HG03575 (cell line): ENCODE data around the gene LAMA1.

Experiments
- ATAC-seq: cut with Tn5 transposase; IDR thresholded peaks from one replicate; pipeline ENCODE4 v1.9.1; 2021; ENCODE audit not compliant: unreplicated experiment, insufficient number of reproducible peaks, low FRiP score; ENCODE audit errors: extremely low read depth

The LAMA1 gene

DNA sequence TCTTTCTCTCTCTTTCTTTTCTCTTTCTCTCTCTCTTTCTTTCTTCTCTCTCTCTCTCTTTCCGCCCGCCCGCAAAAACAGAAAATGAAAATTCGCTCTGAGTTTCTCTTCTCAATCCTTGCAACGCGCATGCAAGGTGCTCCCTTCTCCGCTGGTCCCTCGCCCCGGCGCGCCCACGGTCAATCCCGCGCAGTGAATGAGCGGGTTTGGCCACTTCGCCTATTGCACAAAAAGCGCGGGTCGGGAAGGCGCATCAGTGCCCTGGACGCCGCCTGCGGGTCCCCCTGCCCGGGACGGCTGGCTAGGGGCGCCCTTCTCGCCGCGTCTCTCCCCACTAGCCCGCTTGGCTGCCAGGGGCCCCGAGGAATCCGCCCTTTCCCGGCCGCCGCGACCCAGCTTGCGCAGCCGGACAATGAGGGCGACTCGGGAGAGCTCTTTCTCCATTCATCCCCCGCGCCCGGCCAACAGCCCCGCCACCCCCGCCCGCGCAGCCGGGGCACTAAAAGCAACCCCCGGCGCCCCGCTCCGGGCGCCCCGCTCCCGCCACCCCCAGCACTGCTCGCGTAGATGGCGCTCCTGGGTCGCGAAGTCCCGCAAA lies 706 bp downstream of the LAMA1 start:
- no peak for ATAC-seq

DNA sequence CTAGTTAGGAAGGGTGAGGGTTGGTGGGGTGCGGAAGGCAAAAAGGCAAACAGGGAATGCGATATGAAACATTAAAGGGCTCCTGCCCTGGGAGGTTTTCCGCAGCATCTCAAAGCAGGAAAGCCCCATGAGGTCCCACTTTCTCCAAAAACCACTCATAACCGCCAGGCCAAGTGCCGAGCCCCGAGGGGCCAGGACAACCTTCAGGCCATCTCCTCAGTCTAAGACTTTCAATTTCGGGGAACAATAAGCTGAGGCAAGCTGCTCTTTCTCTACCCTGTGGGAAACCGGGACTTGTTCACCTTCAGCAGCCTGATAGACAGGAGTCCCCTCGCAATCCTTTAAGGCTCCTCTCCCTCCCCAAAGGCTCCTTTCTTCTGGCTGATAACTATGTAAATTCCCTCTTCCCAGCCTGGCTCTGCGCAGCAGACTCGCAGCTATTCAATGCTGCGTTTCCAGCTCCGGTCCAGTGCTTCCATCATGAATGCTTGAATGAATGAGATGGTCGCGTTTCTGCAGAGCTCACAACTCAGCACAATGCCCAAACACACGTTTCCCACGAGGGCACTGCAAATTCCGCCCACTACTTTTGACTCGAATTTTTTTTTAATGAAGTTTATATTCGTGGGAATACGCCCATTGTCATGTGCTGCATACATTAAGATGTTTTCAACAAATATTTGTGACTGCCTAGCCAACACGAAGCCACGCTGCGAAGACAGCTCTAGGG lies 1.4 kb downstream of the LAMA1 start:
- ATAC-seq: no peak

DNA sequence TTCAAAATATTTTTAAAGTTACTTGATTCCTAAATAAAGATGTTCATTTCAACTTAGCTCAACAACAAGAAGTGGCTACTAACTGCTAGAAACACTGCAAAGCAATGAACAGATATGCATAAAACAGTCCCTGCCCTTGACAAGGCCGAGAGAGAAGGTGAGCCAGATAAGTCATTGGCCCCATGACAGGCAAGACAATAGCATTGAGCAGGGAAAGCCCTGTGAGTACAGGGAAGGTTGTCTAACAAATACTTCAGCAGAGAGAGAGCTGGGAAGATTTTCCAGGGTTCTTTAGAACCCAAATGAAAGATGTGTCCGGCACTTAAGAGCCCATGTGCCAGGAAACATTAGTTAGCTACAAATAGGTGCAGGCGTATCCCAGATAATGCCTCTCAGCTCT lies 4.7 kb downstream of the LAMA1 start:
- no peak for ATAC-seq

DNA sequence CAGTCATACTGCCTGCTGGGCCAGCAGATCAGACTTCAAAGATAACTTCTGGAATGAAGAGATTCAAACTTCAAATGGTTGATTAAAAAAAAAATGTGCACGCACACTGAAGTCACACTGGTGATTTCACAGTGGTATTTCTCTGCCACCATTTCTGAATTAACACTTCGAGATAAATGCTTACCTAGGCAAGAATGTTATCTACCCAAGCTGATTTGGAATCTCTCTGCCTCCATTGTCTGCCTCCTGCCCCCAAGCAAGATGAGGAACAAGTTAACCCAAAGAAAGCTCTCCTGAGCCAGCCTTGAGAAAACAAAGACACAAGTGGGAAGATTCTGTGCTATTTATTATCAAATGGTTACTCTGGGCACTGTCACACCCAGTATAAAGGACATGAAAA lies 6.5 kb downstream of the LAMA1 start:
- ATAC-seq: no peak

DNA sequence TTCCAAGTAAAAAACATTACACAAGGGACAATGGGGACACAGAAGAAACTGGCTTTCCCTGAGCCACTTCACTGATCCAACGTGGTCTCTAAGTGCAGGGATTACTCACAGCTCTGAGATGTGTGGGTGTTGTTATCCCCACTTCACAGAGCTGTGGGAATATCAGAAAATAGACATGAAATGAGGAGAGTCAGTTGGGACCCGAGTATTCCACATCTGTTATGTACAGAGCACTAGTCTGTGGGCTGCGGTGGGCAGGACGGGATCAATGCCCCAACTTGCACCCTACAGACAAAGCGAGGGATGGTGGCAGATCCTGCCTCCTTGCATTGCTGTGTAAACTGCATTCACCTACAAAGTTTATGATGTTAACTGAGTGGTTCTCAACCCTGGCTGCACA lies 11.7 kb downstream of the LAMA1 start:
- ATAC-seq: no peak

DNA sequence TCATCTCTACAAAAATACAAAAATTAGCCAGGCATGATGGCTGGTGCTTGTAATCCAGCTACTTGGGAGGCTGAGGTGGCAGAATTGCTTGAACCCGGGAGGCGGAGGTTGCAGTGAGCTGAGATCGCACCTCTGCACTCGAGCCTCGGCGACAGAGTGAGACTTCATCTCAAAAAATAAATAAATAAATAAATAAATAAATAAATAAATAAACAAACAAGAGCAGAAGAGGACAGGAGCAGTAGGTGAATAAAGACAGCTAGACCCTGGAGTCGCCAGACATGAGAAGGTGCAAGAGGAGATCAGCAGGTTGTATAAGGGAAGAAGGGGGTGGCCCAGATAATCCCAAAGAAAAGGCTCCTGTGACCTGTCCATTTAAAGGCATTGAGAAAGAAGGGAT lies 12.3 kb downstream of the LAMA1 start:
- no peak for ATAC-seq

DNA sequence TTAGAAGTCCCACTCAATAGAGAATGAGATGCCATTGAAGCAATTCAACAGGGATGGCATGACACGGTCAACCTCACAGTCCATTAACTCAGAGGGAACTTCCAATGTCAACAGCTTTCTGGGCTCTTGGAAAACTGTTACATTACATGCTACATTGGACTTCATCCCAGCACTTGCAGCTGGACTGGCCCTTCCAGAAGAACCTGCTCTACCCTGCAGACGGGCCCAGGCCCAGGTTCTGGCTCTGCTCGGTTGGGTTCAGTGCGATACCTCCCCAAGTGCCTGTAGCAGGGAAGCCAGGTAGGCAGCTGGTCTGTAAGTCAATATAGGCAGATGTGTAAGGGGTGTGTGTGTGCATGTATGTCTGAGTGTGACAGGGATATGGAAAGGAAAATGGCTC lies 12.9 kb downstream of the LAMA1 start:
- ATAC-seq: no peak

DNA sequence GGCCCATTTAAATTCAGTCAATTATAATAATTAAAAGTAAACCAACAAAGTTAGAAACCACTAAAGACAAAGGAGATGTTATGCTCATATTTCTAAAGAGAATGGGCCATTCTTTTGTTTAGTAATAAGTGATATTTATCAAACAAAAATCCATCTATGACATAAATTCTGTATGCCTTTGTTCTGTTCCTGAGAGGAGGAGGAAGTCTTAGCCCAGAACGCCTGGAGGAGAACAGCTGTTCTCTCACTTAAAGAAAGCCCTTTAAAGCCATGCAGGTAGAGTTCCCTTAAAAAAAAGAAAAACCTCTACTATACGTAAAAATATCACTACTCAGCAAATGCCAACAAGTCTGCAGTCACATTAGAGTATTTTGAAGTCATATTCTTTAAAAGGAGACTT lies 15.5 kb downstream of the LAMA1 start:
- no peak for ATAC-seq

DNA sequence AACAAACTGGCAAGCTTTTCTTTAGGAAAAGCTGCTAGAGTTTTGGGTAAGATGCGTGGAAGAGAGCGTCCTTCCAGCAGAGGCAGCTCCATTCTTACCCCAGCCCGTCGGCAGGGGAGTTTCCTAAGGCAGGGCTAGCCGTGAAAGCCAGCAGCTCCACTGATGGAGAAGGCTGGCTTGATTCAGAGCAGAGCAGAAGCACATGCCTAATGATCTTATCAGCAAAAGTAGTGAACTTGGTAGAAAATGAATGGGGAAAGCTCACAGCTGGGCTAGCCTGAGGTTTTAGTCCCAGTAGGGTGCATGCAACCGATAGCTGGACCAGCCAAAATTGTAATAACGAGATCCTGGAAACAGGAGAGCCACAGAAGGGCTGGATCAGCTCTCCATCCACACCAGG lies 20.8 kb downstream of the LAMA1 start:
- no peak for ATAC-seq

DNA sequence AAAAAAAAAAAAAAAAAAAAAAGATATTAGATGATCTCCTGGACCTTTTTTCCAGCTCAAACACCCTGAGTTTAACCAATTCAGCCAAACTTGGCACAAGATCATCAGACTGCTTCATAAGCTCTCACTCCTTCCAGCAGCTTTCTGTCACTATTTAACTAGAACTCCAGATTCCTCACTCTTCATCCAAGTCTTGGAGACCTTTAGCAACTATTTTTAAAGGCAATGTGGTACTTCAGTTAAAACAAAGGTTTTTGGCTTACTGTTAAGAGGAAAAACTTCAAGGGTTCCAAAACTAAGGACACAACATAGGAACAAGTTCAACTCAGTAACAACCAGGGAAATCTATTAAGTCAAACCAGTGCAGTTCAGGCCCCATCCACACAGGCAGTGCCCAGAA lies 23.2 kb downstream of the LAMA1 start:
- no peak for ATAC-seq

DNA sequence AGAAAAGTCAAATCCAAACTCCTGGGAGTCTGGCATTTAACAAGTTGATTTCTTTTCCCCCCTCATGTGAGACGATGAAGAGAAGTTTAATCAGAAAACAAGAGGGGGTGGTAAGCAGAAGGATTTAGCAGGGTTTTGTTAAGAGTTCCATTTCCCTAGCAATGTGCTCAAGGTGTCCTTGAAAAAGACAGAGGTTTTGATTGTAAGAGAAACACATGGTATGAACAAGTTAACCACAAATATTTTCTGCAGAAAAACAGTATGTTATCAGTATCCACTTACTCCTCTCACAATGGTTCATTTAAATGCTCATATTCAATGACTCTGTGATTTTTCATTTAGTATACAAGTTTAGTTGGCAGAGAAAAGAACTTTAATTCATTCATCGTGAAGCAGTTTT lies 26.8 kb downstream of the LAMA1 start:
- ATAC-seq: no peak

DNA sequence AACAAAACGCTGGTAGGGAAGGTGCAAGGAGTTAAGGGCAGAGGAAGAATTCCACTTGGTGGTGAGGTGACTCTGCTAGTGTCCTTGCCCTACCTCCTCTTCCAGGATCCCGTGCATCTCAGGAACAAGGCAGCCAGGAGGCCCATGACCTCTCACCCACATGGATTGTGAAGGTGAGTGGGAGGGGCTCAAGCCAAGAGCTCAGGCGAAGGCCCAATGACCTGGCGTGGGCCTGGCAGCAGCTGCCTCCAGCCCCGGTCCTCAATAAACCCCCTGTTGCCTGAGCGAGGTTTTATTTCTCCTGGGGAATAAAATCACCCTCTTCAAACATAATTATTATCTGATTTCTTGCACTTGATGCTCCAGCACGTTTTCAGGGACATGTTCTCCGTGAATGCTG lies 28.2 kb downstream of the LAMA1 start:
- no peak for ATAC-seq

DNA sequence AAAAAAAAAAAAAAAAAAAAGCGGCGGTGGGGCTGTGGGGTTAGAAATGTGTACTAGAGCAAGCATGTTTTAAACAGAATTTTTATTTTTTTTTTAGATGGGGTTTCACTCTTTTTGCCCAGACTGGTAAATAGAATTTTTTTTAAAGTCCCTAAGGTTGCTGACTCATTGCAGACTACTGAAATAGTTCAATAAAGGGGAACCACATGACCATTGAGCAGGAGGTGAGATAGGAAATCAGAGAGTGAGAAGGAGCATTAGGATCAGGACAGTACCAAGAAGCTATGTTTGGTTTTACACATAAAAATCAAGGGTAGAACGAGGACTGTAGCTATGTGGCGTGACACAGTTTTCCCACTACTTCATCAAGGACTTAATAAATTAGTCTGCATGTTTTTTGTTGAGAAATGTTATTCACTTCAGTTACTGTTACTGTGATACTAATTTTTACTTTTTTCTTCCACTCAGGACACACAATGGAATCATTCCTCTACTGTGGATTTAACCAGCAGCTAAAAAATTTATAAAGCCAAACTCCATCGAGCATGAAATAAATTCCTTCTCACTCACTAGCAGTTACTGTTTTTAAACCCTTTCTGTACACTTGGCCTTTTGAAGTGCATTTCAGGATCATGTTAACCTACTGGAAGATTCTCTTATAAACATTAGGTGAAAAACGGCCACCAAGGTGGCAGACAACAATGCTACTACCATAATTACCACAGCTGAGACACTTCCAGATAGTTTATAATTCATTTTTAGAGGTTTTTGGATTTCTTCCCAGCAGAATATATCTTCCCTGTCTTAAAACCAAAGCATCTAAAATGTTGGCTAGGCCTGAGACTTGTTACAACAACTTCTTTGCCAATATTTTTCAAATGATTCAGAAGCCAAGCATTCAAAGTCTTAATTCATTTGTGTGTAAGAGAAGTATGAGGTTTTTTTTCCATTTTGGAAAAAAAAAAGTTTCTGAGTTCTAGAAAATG lies 33.2 kb downstream of the LAMA1 start:
- no peak for ATAC-seq

DNA sequence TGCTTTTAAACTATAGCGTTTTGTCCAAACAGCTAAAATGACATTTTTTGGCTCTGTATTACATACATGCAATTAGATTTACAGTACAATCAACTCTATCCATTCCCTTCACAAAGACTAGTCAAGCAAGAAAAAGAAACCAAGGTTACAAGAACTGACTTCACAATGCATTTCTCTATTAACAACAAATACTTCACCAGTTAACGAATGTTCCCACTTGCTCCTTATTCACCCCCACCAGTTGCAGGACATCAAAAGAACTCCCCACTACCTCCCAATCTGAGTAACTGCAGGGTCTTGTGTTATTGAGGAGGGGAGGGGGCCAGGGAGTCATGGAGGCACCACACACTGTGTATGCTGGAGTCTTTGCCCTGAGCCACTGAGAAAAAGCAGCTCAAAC lies 34.9 kb downstream of the LAMA1 start:
- ATAC-seq: no peak

DNA sequence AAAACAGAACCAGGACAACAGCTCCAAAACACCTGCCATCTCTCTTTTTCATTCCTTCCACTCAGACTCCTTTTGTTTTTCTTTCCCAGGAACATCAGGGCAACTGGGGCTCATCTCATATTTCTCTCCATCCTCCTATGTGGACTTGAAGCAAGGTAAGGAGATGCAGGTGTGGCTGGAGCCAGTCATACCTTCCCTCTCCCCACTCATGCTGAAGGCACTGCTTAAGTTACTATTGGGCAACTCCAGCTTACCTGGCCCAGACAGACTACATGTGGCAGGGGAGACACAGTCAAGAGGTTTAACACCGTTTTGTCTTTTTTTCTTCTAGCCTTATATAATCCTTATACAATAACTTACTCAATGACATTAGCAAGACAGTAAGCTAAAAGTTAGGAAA lies 38.4 kb downstream of the LAMA1 start:
- ATAC-seq: no peak

DNA sequence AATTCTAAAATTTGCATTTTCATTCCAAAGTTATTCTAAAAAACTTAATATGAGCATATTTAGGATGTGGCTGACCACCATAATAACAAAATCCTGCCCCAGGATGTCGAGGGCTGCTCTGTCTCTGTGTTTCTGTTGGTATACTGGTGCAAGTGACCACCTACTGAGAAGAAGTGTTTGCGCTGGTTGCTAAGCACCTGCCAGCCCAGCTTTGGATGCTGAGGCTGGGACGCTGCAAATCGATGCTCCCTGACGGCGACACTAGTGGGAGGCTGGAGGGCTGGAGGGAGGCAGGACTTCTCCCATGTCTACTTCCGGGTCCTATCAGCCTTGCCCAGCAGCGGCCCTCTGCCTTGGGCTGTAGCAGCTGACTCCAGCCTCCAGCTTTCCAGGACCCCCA lies 45.0 kb downstream of the LAMA1 start:
- no peak for ATAC-seq

DNA sequence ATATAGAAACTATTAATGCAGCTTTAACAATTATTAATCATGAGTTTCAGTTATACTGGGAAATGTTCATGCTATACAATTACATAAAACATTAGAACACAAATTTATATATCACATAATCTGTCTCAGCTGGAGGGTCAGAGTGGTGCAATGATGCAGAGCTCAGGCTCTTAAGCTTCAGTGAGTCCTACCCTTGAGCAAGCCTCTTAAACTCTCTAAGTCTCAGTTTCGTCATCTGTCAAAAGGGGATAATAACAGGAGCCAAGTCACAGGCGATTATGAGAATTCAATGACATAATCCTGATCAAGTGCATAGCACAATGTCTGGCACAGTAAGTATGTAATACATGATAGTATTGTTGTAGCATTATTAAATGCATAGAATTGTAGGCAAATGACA lies 46.0 kb downstream of the LAMA1 start:
- ATAC-seq: no peak

DNA sequence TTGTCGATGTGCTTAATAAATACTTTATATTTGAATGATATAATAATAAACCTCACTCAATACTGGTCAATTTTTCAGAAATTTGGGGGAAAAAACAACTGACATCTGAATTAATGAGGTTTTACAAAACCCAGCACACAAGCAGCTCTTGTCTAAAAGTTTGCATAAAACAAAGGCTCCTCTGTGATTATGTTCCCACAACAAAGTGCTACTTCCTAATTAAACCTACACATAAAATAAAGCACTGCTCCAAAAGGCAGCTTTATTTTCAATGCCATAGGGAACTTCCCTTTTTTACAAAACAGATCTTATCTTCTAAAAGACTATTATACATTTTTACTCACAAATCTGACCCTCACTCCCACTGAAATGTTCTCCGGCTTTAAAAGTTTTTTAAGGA lies 47.1 kb downstream of the LAMA1 start:
- no peak for ATAC-seq

DNA sequence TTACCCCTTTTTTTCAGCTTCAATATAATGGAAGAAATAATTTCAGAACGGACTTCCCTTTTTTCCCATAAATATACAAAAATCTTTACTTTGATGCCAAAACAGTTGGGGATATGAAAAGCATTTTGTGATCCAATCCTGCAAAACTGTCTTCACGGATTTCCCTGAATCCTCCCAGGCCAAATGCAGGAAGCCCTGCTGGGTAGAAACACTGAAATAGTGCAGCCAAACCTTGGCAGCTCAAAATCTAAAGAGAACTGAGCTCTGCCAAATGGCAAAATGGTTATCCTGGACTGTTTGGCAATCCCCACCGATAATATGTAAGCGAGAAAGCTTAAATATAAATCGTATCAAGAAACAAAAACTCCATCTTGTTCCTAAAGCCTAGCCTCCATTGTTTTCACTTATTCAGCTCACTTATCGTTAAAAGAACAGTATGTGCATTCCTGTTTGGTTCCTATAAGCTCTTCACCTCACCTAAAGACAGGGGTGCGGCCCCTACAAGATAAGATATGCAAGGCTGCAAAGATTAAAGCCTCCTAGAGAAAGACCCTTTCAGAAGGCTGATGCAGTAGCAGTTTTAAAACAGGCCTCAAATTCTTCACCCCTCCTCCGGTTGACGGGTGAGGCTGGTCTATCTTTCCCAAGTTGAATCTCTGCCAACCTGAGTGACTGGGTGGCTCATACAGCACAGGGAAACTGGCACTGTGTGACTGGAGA lies 48.6 kb downstream of the LAMA1 start:
- no peak for ATAC-seq
